ENCODE data around the gene TMEM141.

The TMEM141 gene

DNA sequence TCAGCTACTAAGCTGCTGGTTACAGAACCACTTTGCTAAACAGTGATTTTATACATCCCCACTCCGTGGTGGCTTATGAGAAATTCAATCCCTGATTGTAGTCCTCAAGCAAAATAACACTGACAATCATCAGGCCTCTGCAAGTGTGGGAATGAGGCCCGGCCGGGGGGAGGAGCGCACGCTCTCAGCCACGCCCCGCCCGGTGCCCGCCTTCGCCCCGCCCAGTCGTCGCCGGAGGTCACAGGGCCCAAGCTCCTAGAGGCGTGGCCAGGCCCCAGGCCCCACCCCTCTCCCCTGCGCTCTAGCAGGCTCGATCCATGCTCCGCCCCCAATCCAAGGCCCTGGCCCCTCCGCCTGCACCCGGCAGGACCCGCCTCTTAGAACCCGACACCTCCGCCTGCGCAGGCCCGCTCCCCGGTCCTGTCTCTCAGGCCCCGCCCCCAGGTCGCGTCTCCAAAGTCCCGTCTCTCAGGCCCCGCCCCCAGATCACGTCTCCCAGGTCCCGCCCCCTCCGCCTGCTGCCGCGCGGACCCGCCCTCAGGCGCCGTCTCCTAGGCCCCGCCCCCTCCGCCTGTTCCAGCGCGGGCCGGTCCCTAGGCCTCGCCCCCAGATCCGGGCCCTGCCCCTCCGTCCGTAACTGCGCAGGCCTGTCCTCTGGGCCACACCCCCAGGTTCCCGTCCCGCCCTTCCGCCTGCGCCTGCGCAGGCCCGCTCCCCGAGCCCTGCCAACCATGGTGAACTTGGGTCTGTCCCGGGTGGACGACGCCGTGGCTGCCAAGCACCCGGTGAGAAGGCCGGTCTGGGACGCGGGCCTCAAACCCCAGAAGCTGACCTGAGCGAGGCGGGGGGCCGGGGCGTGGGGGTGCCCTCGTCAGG lies at the start of gene TMEM141:
Gene TMEM141, plus strand, starts transcription at position 705 of the 876 bp plus-strand sequence. Its CDS starts 27 bp downstream, at position 732.
- TF ChIP-seq HDGF (IDR thresholded peaks at IDR 0.05; ENCODE audit: borderline replicate concordance) (no peak; the same call in 1 of the 2 replicates), L3MBTL2 (conservative IDR thresholded peaks at IDR 0.05) (peak; percentile 83)
- TF ChIP-seq, protein P1, sequence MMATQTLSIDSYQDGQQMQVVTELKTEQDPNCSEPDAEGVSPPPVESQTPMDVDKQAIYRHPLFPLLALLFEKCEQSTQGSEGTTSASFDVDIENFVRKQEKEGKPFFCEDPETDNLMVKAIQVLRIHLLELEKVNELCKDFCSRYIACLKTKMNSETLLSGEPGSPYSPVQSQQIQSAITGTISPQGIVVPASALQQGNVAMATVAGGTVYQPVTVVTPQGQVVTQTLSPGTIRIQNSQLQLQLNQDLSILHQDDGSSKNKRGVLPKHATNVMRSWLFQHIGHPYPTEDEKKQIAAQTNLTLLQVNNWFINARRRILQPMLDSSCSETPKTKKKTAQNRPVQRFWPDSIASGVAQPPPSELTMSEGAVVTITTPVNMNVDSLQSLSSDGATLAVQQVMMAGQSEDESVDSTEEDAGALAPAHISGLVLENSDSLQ (IDR thresholded peaks at IDR 0.05) = peak; percentile 31; the same call in 1 of the 2 replicates
- POLR2A ChIA-PET = interaction anchor here (1.0 to 1.2 kb wide), 3 partner anchors 10 to 339 kb away, joined by 3 to 5 read pairs (median 5); partner anchors contain the start of gene ABCA2
- DNase-seq (ENCODE audit: extremely low spot score) = peak; percentile 95
- CTCF ChIA-PET = interaction anchor here (0.6 to 1.0 kb wide), 2 partner anchors 10 to 24 kb away, joined by 3 to 4 read pairs; no protein-coding TSS in a partner anchor

DNA sequence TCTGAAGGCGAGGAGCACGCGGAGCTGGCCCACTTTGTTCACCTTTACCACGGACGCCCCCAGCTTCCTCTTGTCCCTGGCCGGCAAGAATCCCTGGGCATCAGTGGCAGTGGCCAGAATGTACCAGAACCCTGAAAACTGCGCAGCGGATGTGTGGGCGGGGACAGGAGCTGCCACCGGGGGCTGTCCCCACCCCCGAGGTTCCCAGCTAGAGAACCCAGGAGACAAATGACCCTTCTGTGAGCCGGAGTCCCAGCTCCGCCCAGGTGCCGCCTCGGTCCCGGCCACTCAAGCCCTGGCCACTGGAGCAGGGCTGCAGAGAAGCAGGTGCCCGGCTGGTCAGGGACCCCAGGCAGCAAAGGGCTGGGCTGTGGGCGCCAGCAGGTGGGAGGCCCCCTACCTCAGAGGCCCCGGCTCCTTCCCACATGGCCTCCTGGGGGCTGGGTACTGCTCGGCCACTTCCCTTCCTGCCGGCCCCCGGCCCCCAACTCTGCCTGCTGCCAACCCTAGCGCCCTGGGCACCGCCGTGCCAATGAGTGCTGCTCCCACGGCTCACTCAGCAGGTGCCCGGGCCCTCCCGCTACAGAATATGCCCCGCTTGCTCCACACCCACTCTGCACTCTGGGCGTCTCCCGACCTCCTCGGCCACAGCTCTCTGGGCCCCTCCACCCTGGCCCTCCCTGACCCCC lies 49.1 kb upstream of the TMEM141 start:
- DNase-seq (ENCODE audit: extremely low spot score) = no peak
- TF ChIP-seq FOXK2 (IDR thresholded peaks at IDR 0.05) (no peak), TARDBP (IDR thresholded peaks at IDR 0.05) (no peak), SUZ12 (IDR thresholded peaks at IDR 0.05) (no peak), ARNT (IDR thresholded peaks at IDR 0.05) (no peak), NFRKB (IDR thresholded peaks at IDR 0.05) (no peak), FOXA1 (IDR thresholded peaks at IDR 0.05) (no peak), HDGF (IDR thresholded peaks at IDR 0.05; ENCODE audit: borderline replicate concordance) (no peak)
- TF ChIP-seq, protein P1 (IDR thresholded peaks at IDR 0.05) = no peak
- ChIA-PET CTCF (no interaction called here), POLR2A (interaction anchor here (0.8 to 1.4 kb wide), 3 partner anchors 12 to 14 kb away, joined by 3 to 6 read pairs (median 3); no protein-coding TSS in a partner anchor)

DNA sequence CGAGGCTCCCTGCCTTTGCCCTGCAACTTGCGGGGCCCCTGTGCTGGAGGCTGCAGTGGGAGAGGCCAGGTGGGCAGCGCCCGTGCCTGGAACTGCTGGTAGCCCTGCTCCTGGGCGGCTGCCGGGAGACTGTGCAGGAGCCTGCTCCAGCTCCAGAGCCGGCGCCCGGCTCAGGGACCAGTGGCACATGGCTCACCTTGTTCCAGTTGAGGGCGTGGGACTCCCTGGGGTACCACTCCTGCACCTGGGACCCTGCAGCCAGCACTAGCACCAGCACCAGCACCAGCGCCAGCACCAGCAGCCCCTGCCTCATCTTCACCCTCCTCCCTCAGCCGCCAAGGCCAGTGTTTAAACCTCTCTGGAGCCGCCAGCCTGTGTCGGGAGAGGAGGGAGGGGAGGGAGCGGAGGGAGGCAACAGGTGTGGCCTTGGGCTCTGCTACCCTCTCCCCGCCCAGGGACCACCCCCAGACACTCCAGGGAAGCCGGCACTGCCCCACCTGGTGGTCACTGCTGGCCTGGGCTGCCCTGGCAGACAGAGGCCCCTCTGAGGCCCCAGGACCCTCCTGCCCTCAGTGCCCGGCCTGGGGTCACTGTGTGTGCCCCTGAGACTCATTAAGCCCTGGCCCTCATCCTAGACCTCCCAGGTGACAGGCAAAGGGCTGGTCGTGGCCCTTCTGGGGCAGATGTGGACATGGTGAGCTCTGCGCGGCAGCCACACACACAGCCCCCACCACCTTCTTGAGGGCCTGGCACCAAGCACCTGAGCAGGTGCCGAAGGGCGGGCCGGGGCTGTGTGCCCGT lies 48.4 kb upstream of the TMEM141 start, which contains the start of gene LCN10:
Gene LCN10, minus strand, starts transcription at position 350 of the 801 bp plus-strand sequence. Its CDS starts 37 bp downstream, at position 313.
- ChIA-PET POLR2A (interaction anchor here (0.8 kb wide), 1 partner anchor 15 kb away, joined by 3 read pairs; no protein-coding TSS in a partner anchor), CTCF (no interaction called here)
- no peak for DNase-seq (ENCODE audit: extremely low spot score)
- no peak for TF ChIP-seq ARNT (IDR thresholded peaks at IDR 0.05)
- TF ChIP-seq HDGF (IDR thresholded peaks at IDR 0.05; ENCODE audit: borderline replicate concordance) = no peak

DNA sequence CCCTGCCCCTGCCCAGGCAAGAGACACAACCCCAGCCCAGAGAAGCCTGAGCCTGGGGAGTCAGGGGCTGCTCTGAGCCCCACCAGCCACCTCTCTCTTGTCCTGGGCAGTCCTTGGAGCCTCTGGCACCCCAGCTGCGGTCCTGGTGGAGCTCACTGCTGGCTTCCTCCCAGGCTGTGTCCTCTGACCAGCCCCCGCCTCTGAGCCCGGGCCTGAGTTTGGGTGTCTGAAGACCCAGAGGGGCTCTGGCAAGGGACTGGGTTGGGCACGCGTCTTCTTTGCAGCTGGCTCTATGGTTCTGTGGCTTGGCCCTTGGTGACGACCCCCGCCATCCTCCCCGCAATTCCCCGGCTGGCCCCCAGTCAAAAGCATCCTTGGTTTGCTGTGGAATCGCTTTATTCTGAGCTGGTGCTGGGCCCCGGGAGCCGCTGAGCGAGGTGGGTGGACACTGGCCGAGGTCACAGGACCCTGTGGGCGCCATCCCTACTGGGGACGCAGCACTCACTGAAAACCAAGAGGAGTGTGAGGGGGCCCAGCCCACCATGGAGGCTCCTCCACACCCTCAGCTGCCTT lies 47.4 kb upstream of the TMEM141 start:
- ChIA-PET CTCF (interaction anchor here (1.6 kb wide), 1 partner anchor 14 kb away, joined by 5 read pairs; the partner anchor contains the start of gene LCN8), POLR2A (no interaction called here)
- DNase-seq (ENCODE audit: extremely low spot score) = no peak
- TF ChIP-seq ELF4 (IDR thresholded peaks at IDR 0.05) (no peak), ARNT (IDR thresholded peaks at IDR 0.05) (no peak), FOXM1 (IDR thresholded peaks at IDR 0.05; ENCODE audit: borderline replicate concordance) (no peak), SUZ12 (IDR thresholded peaks at IDR 0.05) (no peak), FOXK2 (IDR thresholded peaks at IDR 0.05) (no peak), TARDBP (IDR thresholded peaks at IDR 0.05) (no peak), HDGF (IDR thresholded peaks at IDR 0.05; ENCODE audit: borderline replicate concordance) (no peak), FOXA1 (IDR thresholded peaks at IDR 0.05) (no peak), CTBP1 (IDR thresholded peaks at IDR 0.05; ENCODE audit: borderline replicate concordance) (no peak), NFRKB (IDR thresholded peaks at IDR 0.05) (no peak), ZNF384 (IDR thresholded peaks at IDR 0.05) (no peak), BHLHE40 (IDR thresholded peaks at IDR 0.05; ENCODE audit: borderline replicate concordance) (no peak), SP1 (IDR thresholded peaks at IDR 0.05) (no peak), L3MBTL2 (conservative IDR thresholded peaks at IDR 0.05) (no peak)
- TF ChIP-seq, protein P1 (IDR thresholded peaks at IDR 0.05) = no peak

DNA sequence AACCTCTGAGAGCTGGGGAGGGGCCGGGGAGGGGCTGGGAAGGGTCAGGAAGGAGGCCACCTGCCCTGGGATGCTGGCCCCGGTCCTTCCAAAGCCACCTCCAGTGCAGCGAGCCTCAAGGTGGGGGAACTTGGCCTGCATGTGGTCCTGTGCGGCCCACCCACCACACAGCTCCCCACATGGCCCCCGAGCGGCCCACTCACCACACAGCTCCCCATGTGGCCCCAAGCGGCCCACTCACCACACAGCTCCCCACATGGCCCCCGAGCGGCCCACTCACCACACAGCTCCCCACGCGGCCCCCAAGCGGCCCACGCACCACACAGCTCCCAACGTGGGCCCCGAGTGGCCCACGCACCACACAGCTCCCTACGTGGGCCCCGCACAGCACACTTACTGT lies 46.4 kb upstream of the TMEM141 start:
- CTCF ChIA-PET = interaction anchor here (0.6 to 1.6 kb wide), 3 partner anchors 13 to 17 kb away, joined by 4 to 5 read pairs (median 5); partner anchors contain the start of gene LCN8
- POLR2A ChIA-PET = interaction anchor here (1.9 kb wide), 1 partner anchor 16 kb away, joined by 12 read pairs; no protein-coding TSS in a partner anchor
- TF ChIP-seq TARDBP (IDR thresholded peaks at IDR 0.05) (no peak), CTBP1 (IDR thresholded peaks at IDR 0.05; ENCODE audit: borderline replicate concordance) (no peak), L3MBTL2 (conservative IDR thresholded peaks at IDR 0.05) (no peak), BHLHE40 (IDR thresholded peaks at IDR 0.05; ENCODE audit: borderline replicate concordance) (no peak), FOXA1 (IDR thresholded peaks at IDR 0.05) (no peak), LEF1 (IDR thresholded peaks at IDR 0.05; ENCODE audit: borderline replicate concordance) (no peak), ZNF384 (IDR thresholded peaks at IDR 0.05) (no peak), SP1 (IDR thresholded peaks at IDR 0.05) (no peak), ELF4 (IDR thresholded peaks at IDR 0.05) (no peak), HDGF (IDR thresholded peaks at IDR 0.05; ENCODE audit: borderline replicate concordance) (no peak), FOXM1 (IDR thresholded peaks at IDR 0.05; ENCODE audit: borderline replicate concordance) (no peak), NFRKB (IDR thresholded peaks at IDR 0.05) (no peak)
- DNase-seq (ENCODE audit: extremely low spot score) = no peak
